ENCODE results near the gene ENTPD7.
"Not testable (repeated sequence)": the region's sequence is repeated elsewhere in the genome, so short reads cannot be mapped to it uniquely, and the experiment has no call there.

The ENTPD7 gene

GRCh38 chr10:99659031-99659867, at the start of gene ENTPD7:
Gene ENTPD7 (plus strand): TSS chr10:99659509. CDS start chr10:99659957, 448 bp downstream.
- DNase-seq = peak; percentile 70

GRCh38 chr10:99610221-99610620, 49.1 kb upstream of the ENTPD7 start:
- no peak for DNase-seq

GRCh38 chr10:99611326-99611725, 48.0 kb upstream of the ENTPD7 start:
- no peak for DNase-seq

- DNase-seq = peak; percentile 14
Observed at GRCh38 chr10:99612167-99612831, 47.0 kb upstream of the ENTPD7 start.

DNA sequence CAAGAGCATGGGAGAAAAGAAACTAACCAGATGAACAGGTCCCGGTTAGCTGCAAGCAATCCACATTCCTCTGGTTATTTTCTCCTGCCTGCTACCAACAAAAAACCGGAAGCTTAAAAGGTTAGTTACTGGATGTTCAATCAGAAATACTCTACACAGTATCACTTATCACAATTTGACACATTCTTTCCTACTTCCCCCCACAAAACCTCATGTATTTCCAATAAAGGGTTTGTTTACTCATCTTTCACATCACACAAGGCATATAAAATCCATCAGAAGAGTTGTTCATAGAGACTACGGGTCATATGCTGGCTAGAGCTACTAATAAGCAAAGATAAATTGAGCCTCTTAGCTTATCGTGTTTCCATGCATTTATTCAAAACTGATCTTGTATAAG, 43.9 kb upstream of the ENTPD7 start:
- DNase-seq = no peak

DNA sequence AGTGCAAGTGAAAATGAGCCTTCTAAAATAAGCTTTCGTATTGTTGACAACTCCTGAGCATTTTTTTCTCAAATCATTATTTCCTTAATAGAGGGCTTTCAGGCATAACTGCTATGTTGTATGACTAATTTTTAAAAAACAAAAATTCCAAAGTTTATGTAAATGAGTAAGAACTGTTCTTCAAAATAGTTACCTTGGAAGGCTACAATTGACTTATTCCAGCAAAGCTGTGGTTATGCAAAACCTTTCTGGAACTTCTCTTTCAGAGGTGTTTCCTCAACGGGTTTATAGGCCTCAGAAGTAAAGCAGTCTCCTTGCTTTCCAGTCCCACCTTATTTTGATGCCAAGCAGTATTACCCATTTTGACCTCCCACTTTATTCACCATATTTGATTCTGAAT, 41.6 kb upstream of the ENTPD7 start:
- DNase-seq = no peak

DNA sequence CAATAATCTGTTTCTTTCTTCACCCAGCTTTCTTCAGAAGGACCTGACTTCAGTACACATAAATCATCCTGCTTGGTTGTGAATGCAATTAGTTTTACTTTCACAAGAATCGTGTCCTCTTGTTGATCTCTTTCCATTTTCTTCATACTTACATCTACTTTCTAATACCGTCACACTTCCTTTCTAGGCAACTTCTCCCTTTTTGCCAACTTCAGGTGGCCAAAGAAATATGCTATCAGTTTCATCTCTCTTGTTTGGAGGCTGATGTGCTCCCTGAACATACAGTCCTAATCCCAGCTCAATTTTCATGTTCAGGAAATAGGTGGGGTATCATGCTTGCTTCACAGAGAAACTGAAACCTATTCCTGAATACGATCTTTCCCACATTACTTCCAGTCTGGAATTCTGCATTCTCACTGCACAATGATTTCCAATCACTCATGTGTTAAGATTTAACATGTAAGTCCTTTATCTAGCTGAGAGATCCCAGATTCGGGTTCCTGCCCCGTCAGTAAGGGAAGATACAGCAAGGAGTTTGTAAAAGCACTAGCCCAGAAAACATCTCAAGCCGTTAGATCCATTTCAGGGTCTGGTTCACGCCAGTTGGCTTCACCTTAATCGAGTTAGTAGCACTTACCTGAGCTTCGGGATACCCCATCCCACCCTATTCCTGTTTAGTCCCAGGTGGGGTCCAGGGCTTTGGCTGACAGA, 40.1 kb upstream of the ENTPD7 start:
- DNase-seq = no peak

DNA sequence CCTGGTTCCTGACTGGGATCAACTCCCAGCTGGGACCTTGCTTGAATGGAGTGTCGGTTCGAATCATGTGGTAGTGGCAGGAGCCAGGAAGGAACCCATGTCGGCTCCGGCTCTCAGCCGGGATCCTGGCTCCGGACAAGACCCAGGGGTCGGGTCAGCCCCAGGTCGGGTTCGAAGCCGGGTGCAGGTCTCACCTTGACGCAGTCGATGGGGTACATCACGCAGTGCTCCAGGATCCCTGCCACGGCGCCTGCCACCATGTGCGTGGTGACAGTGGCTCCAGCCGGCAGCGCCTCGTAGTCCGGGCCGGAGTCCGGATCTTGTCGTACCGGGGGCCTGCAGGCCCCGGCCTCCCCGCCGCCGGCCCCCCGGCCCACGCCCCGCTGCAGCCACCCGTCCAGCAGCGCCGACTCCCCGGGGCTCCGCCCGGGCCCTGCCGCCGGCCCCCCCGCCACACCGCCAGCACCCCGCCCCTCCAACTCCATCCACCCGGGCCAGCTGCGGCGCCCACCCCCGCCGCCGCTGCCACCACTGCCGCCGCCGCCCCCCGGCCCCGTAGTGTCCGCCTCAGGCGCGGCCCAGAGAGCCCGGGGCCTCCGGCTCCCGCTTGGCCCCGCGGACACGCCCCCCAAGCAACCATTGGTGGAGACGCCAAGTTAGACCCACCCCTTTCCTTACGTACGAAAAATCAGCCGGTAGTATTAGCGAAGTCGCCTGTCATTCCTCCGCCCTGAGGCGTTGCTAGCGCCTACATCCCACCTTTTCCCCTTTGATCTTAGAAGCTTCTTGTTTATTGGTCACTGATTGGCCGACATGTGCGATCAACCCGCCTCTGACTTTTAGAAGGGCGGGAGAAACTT, 39.2 kb upstream of the ENTPD7 start, which contains the start of gene SLC25A28:
SLC25A28 (minus strand) TSS at position 589 of the 860 bp plus-strand sequence; CDS start at position 485, 104 bp downstream.
- DNase-seq = peak; percentile 91

GRCh38 chr10:99620711-99621453, 38.4 kb upstream of the ENTPD7 start:
- peak; percentile 45 for DNase-seq

- peak; percentile 33 for DNase-seq
Observed at GRCh38 chr10:99621454-99622251, 37.7 kb upstream of the ENTPD7 start.

DNA sequence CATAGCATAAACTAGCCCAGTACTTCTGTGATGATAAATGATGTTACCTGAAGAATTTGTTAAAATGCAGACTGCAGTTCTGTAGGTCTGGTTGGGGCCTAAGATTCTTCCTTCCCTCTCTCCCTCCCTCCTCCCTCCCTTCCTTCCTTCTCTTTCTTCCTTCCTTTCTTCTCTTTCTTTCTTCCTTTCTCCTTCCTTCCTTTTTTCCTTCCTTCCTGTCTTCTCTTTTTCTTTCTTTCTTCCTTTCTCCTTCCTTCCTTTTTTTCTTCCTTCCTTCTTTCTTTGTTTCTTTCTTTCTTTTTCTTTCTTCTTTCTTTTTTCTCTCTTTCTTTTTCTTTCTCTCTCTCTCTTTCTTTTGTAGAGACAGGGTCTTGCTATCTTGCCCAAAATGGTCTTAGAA, 35.4 kb upstream of the ENTPD7 start:
- DNase-seq = no peak

DNA sequence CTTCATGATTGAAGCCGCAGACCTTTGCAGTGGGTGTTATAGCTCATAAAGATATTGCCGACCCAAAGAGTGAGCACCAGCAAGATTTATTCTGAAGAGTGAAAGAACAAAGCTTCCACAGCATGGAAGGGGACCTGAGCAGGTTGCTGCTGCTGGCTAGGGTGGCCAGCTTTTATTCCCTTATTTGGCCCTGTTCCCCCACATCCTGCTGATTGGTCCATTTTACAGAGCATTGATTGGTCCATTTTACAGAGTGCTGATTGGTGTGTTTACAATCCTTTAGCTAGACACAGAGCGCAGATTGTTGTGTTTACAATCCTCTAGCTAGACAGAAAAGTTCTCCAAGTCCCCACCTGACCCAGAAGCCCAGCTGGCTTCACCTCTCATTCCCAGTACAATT, 34.2 kb upstream of the ENTPD7 start:
- not testable (repeated sequence) for DNase-seq

GRCh38 chr10:99628923-99629624, 30.2 kb upstream of the ENTPD7 start:
- no peak for DNase-seq

DNA sequence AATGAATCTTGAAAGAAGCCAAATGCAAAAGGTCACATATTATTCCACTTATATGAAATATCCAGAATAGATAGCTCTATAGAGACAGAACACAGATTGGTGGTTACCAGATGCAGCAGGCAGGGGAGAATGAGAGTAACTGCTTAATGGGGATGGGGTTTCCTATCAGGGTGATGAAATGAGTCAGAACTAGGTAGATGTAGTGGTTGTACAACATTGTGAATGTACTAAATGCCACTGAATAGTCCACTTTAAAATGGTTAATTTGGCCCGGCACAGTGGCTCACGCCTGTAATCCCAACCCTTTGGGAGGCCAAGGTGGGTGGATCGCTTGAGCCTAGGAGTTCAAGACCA, 29.7 kb upstream of the ENTPD7 start:
- no peak for DNase-seq

DNA sequence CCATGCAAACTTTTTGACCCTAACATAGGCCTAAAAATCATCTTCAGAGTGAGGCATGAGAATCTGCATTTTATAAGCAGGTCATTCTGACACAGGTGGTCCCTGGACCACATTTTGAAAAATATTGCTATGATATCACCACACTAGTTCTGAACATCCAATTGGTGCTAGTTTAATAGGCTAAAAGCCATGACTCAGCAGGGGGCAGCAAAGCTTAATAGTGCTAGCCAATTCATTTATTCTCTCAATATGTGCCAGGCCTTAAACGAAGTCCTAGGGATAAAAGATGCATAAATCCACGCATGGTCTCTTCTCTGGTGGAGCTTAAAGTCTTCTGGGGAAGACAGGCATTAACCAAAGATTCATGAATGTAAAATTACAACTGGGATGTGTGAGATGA, 28.9 kb upstream of the ENTPD7 start:
- no peak for DNase-seq

- no peak for DNase-seq
Observed at GRCh38 chr10:99630991-99631390, 28.3 kb upstream of the ENTPD7 start.

DNA sequence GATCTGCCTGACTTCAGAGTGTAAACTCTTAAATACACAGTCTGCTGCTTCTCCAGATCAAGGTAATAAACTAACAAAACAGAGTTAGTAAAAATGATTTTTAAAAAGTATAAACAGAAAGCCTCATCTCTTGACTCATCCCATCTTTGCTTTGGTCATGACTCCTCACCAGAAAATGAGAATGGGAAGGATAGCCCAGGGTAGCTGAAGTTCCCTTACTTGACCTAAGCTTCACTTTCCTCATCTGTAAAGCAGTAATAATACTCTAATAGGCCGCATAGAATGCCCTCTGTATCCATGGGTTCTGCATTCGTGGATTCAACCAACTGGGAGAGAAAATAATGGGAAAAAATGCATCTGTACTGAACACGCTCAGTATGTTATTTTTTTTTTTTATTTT, 27.8 kb upstream of the ENTPD7 start:
- no peak for DNase-seq

DNA sequence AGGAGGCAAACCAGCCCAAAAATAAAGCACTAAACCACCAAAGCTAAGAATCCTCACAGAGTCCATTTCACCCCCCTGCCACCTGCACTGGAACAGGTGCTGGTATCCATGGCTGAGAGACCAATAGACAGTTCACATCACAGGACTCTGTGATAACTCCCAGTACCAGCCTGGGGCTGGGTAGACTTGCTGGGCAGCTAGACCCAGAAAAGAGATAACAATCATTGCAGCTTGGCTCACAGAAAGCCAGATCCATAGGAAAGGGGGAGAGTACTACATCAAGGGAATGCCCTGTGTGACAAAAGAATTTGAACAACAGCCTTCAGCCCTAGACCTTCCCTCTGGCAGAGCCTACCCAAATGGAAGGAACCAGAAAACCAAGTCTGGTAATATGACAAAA, 25.5 kb upstream of the ENTPD7 start:
- DNase-seq = no peak

DNA sequence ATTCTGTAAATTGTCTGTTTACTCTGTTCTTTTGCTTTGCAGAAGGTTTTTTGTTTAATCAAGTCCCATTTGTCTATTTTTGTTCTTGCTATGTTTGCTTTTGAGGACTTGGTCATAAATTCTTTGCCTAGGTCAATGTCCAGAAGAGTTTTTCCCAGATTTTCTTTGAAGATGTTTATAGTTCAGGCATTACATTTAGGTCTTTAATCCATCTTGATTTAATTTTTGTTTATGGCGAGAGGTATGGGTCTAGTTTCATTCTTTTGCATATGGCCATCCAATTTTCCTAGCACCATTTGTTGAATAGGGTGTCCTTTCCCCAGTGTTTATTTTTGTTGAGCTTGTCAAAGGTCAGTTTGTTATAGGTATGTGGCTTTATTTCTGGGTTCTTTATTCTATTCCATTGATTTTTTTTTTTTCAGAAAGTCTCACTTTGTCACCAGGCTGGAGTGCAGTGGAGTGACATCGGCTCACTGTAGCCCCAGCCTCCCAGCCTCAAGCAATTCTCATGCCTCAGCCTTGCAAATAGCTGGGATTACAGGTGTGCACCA, 11.6 kb upstream of the ENTPD7 start:
- DNase-seq = no peak

DNA sequence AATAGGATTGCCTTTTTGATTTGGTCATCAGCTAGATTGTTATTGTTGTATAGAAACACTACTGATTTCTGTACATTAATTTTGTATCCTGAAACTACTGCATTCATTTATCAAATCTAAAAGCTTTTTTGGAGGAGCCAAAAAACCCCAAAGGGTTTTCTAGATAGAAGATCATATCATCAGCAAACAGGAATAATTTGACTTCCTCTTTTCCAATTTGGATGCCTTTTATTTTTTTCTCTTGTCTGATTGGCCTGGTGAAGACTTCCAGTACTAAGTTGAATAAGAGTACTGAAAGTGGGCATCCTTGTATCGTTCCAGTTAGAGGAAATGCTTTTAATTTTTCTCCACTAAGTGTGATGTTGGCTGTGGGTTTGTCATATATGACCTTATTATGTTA, 10.6 kb upstream of the ENTPD7 start:
- no peak for DNase-seq

Data from DMS79 treated with DMSO at 0.1 percent for 48 hours (cell line).